H54 (cell line): ENCODE results near the gene IFT172.

Source experiments
- DNase-seq: peaks from one replicate; pipeline ENCODE4 v3.0.0; 2011; ENCODE audit warnings: low spot score, mixed read lengths; ENCODE audit not compliant: insufficient read length
- FAIRE-seq: peaks from 3 replicates; lab custom pipeline; 2011; peaks lifted over from hg19 to GRCh38; lab: Jason Lieb, UNC
- POLR2A ChIP-seq: IDR thresholded peaks from 2 replicates; pipeline ENCODE4 v1.6.1; 2011; ENCODE audit warnings: low read depth, mild to moderate bottlenecking, low read length

IFT172 gene

GRCh38 chr2:27461118-27461517 lies 28.4 kb downstream of the IFT172 start:
- FAIRE-seq: no peak
- no peak for DNase-seq
- TF ChIP-seq POLR2A: no peak

DNA sequence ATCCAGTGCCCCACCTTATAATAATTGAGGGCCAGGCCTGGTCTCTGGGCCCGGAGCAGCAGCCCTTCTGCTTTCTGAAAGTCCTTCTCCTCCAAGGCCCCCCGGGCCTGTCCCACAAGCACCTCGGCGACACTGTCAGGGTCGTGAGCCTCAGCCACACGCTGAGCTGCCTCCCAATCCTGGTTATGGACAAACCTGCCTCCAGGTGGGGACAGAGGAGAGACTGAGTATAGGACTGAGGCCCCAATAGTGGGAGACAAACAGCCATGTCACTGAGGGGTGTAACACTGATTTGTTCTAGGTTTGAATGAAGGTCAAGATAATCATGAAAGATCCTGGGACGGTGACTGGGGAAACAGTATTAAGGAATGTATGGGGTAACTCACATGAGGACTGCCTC lies 35.6 kb downstream of the IFT172 start:
- TF ChIP-seq POLR2A: no peak
- FAIRE-seq (no peak), DNase-seq (no peak)

DNA sequence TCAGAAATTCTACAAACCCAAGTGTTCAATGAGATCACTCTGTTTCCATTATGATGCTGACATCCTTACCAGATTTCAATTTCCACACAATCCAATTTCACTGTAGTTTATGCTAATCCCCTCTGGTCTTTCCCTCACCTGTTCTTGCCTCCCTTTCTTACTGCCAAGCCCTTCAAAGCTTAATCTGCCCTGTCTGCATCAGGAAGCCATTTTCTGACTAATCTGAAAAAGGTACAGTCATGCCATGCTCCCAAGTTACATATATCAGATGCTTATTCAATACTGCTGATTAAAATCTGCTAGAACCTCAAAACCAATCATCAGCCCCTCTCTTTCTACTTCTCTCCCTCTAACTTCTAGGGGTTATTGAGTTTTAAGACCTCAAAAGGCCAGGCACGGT lies 38.4 kb downstream of the IFT172 start:
- FAIRE-seq (no peak), DNase-seq (no peak)
- TF ChIP-seq POLR2A: no peak

- no peak for FAIRE-seq
- no peak for TF ChIP-seq POLR2A
- DNase-seq: no peak
Measured at GRCh38 chr2:27448381-27448780, 41.2 kb downstream of the IFT172 start.

- DNase-seq (no peak), FAIRE-seq (no peak)
- no peak for TF ChIP-seq POLR2A
Measured at GRCh38 chr2:27446057-27446456, 43.5 kb downstream of the IFT172 start.

DNA sequence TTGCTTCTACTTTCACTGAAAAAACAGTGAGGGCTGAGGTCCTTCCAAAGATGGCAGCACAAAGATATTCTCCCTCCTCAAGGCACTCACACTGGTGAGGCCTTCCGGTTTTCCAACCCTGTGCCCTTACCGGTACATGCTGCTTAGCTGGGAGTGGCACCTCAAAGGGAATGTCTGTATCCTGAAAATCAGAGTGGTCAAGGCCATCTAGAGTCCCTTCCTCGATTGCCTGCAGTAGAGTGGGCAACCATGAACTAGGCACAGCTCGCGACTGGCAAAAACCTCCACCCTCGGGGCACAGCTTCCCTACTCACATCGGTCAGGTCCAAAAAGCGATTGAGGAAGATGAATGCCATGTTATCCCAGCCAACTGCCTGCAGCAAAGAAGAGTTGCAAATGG lies 43.9 kb downstream of the IFT172 start:
- no peak for DNase-seq
- no peak for FAIRE-seq
- TF ChIP-seq POLR2A: no peak

DNA sequence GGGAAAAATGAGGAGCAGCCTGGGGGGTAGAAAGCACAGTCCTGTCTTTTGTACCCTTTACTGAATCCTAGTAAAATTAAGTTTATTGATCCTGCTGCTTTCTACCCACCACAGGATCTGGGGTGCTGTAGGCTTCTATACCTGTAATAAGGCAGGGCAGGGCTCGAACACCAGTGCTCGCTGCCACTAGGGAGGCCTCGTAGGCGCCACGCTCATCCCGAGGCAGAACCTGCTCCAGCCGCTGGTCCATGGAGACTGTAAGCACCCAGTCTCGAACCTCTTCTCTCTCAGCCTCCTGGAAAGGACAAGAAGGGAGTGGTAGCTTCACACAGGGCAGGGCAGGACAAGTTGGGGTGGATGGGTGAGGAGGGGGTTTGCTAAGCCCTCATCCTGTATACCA lies 44.4 kb downstream of the IFT172 start:
- FAIRE-seq (no peak), DNase-seq (no peak)
- TF ChIP-seq POLR2A: no peak

- no peak for TF ChIP-seq POLR2A
Measured at GRCh38 chr2:27442920-27443282, 46.6 kb downstream of the IFT172 start.

DNA sequence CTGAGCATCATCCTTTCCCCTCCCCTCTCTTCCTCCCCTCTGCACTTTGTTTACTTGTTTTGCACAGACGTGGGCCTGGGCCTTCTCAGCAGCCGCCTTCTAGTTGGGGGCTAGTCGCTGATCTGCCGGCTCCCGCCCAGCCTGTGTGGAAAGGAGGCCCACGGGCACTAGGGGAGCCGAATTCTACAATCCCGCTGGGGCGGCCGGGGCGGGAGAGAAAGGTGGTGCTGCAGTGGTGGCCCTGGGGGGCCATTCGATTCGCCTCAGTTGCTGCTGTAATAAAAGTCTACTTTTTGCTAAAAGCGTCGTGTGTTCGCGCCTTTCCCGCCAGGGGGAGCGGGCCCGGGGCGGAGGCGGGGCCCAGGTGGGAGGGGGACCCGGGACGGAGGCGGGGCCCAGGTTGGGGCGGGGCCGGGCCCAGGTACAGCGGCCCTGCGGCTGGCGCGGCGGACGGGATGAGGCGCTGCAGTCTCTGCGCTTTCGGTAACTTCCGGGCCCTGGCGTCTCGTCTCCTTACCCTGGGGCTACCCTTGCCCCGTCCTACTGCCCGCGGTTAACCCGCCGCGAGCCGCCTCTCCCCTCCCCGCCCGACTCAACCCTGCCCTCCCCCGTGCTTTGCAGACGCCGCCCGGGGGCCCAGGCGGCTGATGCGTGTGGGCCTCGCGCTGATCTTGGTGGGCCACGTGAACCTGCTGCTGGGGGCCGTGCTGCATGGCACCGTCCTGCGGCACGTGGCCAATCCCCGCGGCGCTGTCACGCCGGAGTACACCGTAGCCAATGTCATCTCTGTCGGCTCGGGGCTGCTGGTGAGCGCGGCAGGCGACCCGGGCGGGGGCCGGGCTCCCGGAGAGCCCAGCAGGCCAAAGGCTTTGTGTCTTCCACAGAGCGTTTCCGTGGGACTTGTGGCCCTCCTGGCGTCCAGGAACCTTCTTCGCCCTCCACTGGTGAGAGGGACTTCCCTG lies 47.3 kb downstream of the IFT172 start, which contains the start of gene KRTCAP3:
Gene KRTCAP3 (plus strand): TSS at position 424 of the 962 bp plus-strand sequence. CDS start 32 bp downstream, at position 456.
- DNase-seq (no peak), FAIRE-seq (no peak)
- TF ChIP-seq POLR2A: no peak

More at GRCh38 chr2:27442920-27443282, 46.6 kb downstream of the IFT172 start:
- no peak for DNase-seq
- no peak for FAIRE-seq

- FAIRE-seq (no peak), DNase-seq (no peak)
- no peak for TF ChIP-seq POLR2A
Measured at GRCh38 chr2:27441226-27441926, 48.2 kb downstream of the IFT172 start.

DNA sequence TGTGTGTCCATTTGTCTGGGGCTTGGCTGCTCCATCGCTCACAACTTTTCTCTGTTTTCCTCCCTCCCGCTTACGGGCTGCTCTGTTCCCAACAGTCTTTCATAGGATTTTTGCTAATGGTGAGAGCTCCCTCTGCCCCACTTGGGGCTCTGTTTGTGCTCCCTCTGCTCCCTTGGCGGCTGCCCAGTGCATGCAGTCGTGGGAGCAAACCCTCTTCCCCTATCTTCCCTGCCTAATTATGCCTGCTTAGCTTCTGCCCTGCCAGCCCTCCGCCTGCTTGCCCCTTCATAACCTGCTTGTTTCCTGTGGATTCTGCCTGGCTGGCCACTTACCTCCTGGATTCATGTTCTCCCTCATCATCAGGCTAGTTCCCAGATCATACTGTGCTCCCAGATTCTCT lies 53.9 kb downstream of the IFT172 start:
- FAIRE-seq (no peak), DNase-seq (no peak)
- TF ChIP-seq POLR2A: no peak

DNA sequence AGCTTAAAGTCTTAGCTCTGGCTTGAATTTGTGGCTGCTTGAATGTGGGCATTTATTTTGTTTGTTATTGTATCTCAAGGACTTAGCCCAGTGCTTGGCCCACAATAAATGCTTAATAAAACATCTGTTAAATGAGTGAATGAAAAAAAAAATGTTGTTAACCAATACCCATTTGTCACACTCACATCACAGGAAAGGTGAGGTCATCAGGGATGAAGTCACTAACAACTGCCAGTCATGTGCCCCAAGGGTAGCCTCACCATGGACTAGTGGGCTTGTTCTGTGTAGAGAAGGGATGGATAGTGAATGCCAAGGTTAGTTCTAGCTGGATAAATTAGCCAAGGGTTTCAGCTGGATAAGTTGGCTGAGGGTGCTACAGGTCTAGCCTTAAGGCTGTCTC lies 58.1 kb downstream of the IFT172 start:
- DNase-seq: peak; percentile 66
- TF ChIP-seq POLR2A: no peak
- FAIRE-seq: peak; percentile 72

DNA sequence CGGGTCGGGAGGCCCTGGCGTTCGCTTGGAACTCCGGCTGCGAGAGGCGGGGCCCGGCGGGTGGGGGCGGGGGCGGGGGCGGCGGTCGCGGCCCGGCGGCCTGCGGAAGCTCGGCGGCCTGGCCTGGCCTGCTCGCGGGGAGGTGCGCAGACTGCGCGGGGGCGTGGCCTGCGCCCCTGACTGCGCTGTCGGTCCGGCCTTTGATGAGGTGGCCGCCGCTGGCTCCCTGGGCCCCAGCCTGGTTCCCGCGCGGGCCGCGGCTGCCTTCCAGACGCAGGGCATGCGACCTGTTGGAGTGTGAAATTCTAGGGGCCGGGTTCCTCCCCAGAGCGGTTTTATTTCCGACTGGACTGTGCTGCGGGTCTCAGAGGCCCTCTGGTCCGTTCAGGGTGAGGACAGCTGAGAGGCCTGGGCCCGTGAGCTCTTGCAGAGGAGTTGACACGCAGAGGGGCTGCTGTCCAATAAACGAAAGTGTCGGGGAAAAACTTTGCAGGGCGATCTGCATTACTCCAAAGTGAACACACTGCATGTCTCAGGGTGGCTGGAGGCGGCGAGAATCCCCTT lies 60.5 kb downstream of the IFT172 start:
- FAIRE-seq (no peak), DNase-seq (peak; percentile 89)
- TF ChIP-seq POLR2A: peak; percentile 61

- DNase-seq (peak; percentile 92), FAIRE-seq (peak; percentile 78)
- TF ChIP-seq POLR2A: peak; percentile 74
Measured at GRCh38 chr2:27428213-27428977, 61.1 kb downstream of the IFT172 start, which contains the start of gene NRBP1. NRBP1 (plus strand) TSS chr2:27428631; CDS start chr2:27433274, 4,643 bp downstream.
